ENCODE data around the gene CDY1B.
"Not testable (repeated sequence)": the region's sequence is repeated elsewhere in the genome, so short reads cannot be mapped to it uniquely, and the experiment has no call there.

The CDY1B gene

DNA sequence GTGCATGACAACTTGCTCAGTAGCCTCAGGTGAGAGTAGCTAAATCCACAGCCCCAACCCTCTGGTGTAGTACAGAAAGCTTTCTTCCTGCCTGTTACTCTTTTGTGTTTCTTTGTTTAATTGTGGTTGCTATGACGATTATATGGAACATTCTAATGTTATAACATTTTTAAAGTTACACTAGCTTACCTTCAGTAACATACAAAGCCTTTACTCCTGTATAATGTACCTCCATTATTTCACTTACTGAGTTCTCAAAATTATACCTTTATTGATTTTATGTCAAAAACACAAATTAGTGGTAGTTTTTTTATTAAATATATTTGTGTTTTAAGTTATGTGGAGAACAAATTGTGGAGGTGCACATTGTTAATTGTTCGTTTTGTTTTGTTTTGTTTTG lies at the start of gene CDY1B:
TSS of gene CDY1B (minus strand) at position 101 of the 400 bp plus-strand sequence. CDS start 331 bp downstream, outside the sequence.
- not testable (repeated sequence) for H3K9ac ChIP-seq (ENCODE audit: insufficient read length); H3K27ac ChIP-seq; H3K4me3 ChIP-seq; H3K9me3 ChIP-seq (ENCODE audit: low read depth, low read length); DNase-seq (ENCODE audit: low read depth, low spot score); H3K36me3 ChIP-seq (ENCODE audit: insufficient read depth, low read length)

- not testable (repeated sequence) for H3K9ac ChIP-seq (ENCODE audit: insufficient read length); H3K36me3 ChIP-seq (ENCODE audit: insufficient read depth, low read length)
Measured at GRCh38 chrY:24049525-24049924, 1.7 kb upstream of the CDY1B start.

DNA sequence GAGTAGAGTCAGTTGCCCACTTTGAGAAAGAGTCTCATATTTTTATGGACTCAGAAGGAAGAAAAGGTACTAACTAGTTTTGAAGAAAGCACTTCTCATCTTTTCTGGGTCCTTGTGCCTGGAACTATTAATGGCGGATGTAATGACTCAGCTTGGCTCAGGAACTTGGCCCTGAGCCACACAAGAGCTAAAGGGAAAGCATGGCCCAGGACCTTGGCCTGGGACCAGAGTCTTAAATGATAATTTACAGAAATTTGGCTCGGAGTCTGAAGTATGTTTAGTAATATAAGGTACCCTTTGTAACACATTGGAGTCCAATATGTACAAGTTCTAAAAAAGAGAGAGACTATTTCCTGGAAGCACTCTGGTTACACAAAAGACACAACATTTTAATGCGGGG lies 4.6 kb downstream of the CDY1B start:
- H3K4me3 ChIP-seq; H3K9ac ChIP-seq (ENCODE audit: insufficient read length); DNase-seq (ENCODE audit: low read depth, low spot score); H3K36me3 ChIP-seq (ENCODE audit: insufficient read depth, low read length); H3K27ac ChIP-seq; H3K9me3 ChIP-seq (ENCODE audit: low read depth, low read length): not testable (repeated sequence)

More at GRCh38 chrY:24049525-24049924, 1.7 kb upstream of the CDY1B start:
- H3K27ac ChIP-seq; H3K4me3 ChIP-seq; H3K9me3 ChIP-seq (ENCODE audit: low read depth, low read length); DNase-seq (ENCODE audit: low read depth, low spot score): not testable (repeated sequence)

GRCh38 chrY:24039008-24039718 lies 8.7 kb downstream of the CDY1B start:
- not testable (repeated sequence) for H3K9me3 ChIP-seq (ENCODE audit: low read depth, low read length); H3K27ac ChIP-seq; H3K36me3 ChIP-seq (ENCODE audit: insufficient read depth, low read length)

DNA sequence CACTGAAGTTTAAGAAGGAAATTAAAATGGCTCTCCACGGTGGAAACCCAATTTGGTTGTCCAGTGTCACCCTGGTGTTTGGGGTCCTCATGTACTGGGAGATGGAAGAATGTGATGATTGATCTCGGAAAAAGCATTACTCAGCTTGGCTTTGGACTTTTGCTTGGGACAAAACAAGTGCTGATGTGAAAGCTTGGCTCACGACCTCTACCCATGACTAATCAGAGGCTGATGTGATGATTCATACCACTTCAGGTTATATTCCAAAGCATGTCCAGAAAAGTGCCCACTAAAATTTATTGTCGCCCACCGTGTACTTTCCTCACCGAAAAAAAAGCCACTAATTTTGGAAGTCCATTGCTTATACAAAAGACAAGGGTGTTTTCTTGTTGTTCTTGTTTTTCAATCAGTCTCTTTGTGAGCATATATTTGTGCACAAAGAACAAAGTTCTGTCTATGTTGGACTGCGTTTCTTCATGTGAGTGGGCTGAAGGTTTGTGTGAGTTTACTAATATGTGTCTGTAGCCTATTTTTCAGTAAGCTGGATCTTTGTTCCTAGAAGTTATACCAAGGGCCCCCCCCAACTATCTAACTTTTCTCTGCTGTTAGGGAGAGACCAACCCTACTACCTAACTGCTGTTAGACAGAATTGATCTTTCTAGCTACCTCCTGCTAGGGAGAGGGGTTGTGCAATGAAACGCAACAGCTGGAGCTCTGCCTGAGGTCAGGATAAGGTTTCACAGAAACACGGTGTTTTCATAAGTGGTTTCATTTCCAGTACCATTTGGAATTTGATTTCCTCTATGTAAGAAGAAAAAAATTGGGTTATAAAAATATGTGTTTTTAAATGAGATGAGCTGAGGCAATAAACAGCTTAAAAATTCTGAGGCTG lies 21.4 kb downstream of the CDY1B start:
- H3K9me3 ChIP-seq (ENCODE audit: low read depth, low read length); DNase-seq (ENCODE audit: low read depth, low spot score); H3K36me3 ChIP-seq (ENCODE audit: insufficient read depth, low read length); H3K9ac ChIP-seq (ENCODE audit: insufficient read length); H3K27ac ChIP-seq; H3K4me3 ChIP-seq: not testable (repeated sequence)

More at GRCh38 chrY:24039008-24039718, 8.7 kb downstream of the CDY1B start:
- H3K9ac ChIP-seq (ENCODE audit: insufficient read length); H3K4me3 ChIP-seq; DNase-seq (ENCODE audit: low read depth, low spot score): not testable (repeated sequence)

All from SK-N-MC (cell line).